ENCODE data around the gene PDP2. TPM values are rescaled to one million over a fixed set of nuclear protein-coding genes. Genes with fewer than 3 reads are reported as not detected.

PDP2 gene
- total and polyA plus RNA-seq, 9 of the 15 experiments (the other 6 are each of a cell fraction or from before 2014, with no cell fraction given): 2.5 to 24.3 (median 7.2) TPM

GRCh38 chr16:66904428-66904845, 24.1 kb downstream of the PDP2 start:
- in situ Hi-C loops (cut with MboI) (no loop called here), intact Hi-C loops (cut with micrococcal nuclease) (no loop called here)
- Histone ChIP-seq H3K4me3 (no peak overlapping the region), H4K20me1 (replicated peaks; ENCODE audit: control insufficient read depth, insufficient read depth, low read length) (no peaks in the 10 kb centered on the region), H3K9me3 (replicated peaks; ENCODE audit: control insufficient read depth, insufficient read depth, low read depth, low read length) (no peaks in the 10 kb centered on the region), H3K4me2 (ENCODE audit: insufficient read depth, low read length) (no peak overlapping the region), H3K9me1 (ENCODE audit: control insufficient read depth, insufficient read depth, low read length) (no peaks in the 10 kb centered on the region), H2AFZ (ENCODE audit: low read depth, low read length) (peak overlapping the region; percentile 72), H3K27ac (ENCODE audit: extremely low read depth, low read depth, low read length) (no peak overlapping the region), H3K9ac (ENCODE audit: insufficient read depth in 1 of 2, low read depth in 2 of 2, low read length in 2 of 2) (peak overlapping the region in 1 of 2 experiments; percentile 80; a peak in 1 of 4 replicates), H3K4me1 (replicated peaks in 1 of 2; ENCODE audit: control insufficient read depth in 2 of 2, insufficient read depth in 2 of 2, low read length in 2 of 2) (peaks cover 36 to 56% of the 10 kb centered on the region in 2 experiments), H3K36me3 (ENCODE audit: control insufficient read depth, insufficient read depth, low read length) (no peaks in the 10 kb centered on the region), H3K79me2 (ENCODE audit: control insufficient read depth, insufficient read depth, low read length) (no peaks in the 10 kb centered on the region), H3K27me3 (ENCODE audit: control insufficient read depth in 2 of 2, insufficient read depth in 2 of 2, low read length in 2 of 2) (no peaks in the 10 kb centered on the region)
- CTCF ChIA-PET (ENCODE audit: low intra/inter-chr PET ratio): no interaction called here
- DNase-seq (ENCODE audit: extremely low read depth in 1 of 4, low spot score in 3 of 4) (no peak), FAIRE-seq (no peak), ATAC-seq (no peak)
- TF ChIP-seq HSF4 (CRISPR knock-in tag; IDR thresholded peaks at IDR 0.05; ENCODE audit: borderline replicate concordance) (no peak), TCF3 (CRISPR knock-in tag; IDR thresholded peaks at IDR 0.05) (no peak), NFE2 (IDR thresholded peaks at IDR 0.05; ENCODE audit: low read depth) (no peak), EGR1 (conservative IDR thresholded peaks at IDR 0.05) (no peak), IRF2 (CRISPR knock-in tag; IDR thresholded peaks at IDR 0.05) (no peak), RBM15 (IDR thresholded peaks at IDR 0.05; ENCODE audit: insufficient read depth, low read length) (no peak), ZNF518B (CRISPR knock-in tag; IDR thresholded peaks at IDR 0.05) (no peak), ZKSCAN3 (CRISPR knock-in tag; IDR thresholded peaks at IDR 0.05) (no peak), ELK3 (CRISPR knock-in tag; IDR thresholded peaks at IDR 0.05) (no peak), MYC (IDR thresholded peaks at IDR 0.05; ENCODE audit: low read depth, low read length) (no peak), MYC (CRISPR knock-in tag; IDR thresholded peaks at IDR 0.05; ENCODE audit: borderline replicate concordance, low read depth) (no peak), CBX8 (IDR thresholded peaks at IDR 0.05; ENCODE audit: borderline replicate concordance, extremely low read depth, low read depth, low read length, poor library complexity, severe bottlenecking) (no peak), MAFK (IDR thresholded peaks at IDR 0.05; ENCODE audit: low read length) (no peak)
- no TSS peak for BruUV-seq (replicated peaks)
- POLR2A ChIA-PET: interaction anchor here (1.3 kb wide), 2 partner anchors 12 to 24 kb away, joined by 3 read pairs; no protein-coding TSS in a partner anchor
- WGBS (ENCODE audit: insufficient coverage, low coverage, missing lambda C conversion rate): 74% methylated on average over 9 of the region's 13 CpGs

All from K562 (cell line).